Measurements from ENCODE around the gene GJC3.

The GJC3 gene

DNA sequence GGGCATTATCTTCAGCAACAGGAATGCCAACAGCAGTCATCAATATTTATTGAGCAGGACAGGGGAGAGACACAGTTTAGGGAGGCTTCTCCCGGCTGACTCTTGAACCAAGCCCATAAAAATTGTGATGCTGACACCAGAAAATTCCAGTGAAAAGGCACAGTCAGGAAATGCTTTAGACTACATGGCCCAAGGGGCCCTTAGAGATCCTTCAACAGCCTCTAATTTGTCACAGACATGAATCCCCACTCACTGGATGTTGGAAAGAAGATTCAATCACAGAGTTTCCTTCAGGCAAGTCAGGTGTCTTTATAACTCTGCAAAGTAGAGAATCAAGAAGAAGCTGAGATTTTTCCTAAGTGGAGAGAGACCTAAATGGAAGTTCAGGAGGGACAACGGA is 1.2 kb downstream of the GJC3 start:
- ChIA-PET CTCF (interaction anchor here (0.6 kb wide), 2 partner anchors 130 to 194 kb away, joined by 3 read pairs; no protein-coding TSS in a partner anchor), POLR2A (ENCODE audit: low non-redundant PET) (no interaction called here)

DNA sequence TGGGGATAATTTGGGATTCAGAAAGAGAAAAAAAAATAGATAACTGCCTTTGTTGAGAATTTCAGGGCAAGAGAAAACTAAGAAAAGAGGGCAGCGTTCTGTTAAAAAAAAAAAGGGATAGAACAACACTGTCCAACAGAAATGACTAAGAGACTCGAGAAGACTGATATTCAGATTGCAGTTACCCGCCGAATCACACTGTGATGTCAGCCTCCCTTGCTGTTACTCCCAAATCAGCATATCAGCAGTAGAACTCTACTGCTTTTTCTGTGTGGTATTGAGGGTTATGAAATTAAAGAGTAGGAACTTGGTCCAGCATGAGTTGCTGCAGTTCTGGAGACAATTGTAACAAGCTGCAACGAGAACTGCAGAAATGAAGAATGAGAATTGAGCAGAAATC is 1.9 kb downstream of the GJC3 start:
- POLR2A ChIA-PET (ENCODE audit: low non-redundant PET): no interaction called here
- no peak for DNase-seq (ENCODE audit: low spot score)
- TF ChIP-seq, protein P1, sequence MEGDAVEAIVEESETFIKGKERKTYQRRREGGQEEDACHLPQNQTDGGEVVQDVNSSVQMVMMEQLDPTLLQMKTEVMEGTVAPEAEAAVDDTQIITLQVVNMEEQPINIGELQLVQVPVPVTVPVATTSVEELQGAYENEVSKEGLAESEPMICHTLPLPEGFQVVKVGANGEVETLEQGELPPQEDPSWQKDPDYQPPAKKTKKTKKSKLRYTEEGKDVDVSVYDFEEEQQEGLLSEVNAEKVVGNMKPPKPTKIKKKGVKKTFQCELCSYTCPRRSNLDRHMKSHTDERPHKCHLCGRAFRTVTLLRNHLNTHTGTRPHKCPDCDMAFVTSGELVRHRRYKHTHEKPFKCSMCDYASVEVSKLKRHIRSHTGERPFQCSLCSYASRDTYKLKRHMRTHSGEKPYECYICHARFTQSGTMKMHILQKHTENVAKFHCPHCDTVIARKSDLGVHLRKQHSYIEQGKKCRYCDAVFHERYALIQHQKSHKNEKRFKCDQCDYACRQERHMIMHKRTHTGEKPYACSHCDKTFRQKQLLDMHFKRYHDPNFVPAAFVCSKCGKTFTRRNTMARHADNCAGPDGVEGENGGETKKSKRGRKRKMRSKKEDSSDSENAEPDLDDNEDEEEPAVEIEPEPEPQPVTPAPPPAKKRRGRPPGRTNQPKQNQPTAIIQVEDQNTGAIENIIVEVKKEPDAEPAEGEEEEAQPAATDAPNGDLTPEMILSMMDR (conservative IDR thresholded peaks at IDR 0.05; ENCODE audit: low read depth): no peak
- CTCF ChIA-PET: interaction anchor here (0.6 kb wide), 1 partner anchor 28 kb away, joined by 4 read pairs; no protein-coding TSS in a partner anchor
- H3K27ac ChIP-seq: no peak overlapping the region

More for the DNA sequence above, 1.2 kb downstream of the GJC3 start:
- no peak overlapping the region for H3K27ac ChIP-seq
- DNase-seq (ENCODE audit: low spot score): no peak
- TF ChIP-seq, protein P1 (conservative IDR thresholded peaks at IDR 0.05; ENCODE audit: low read depth): no peak

DNA sequence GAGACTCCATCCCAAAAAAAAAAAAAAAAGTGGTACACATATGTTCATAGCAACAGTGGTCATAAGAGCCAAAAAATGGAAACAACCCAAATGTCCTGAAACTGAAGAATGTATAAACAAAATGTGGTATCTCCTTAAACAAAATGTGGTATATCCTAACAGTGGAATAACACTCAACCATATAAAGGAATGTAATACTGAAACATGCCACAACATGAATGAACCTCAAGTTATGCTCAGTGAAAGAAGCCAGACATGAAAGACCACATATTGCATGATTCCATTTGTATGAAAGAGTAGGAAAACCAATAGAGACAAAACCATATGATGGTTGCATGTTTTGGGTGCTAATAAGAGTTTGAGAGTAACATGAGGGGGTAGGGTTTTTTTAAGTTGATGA is 3.1 kb downstream of the GJC3 start:
- ChIA-PET CTCF (no interaction called here), POLR2A (ENCODE audit: low non-redundant PET) (no interaction called here)
- no peak for DNase-seq (ENCODE audit: low spot score)
- TF ChIP-seq, protein P1 (conservative IDR thresholded peaks at IDR 0.05; ENCODE audit: low read depth): no peak
- H3K27ac ChIP-seq: no peak overlapping the region

DNA sequence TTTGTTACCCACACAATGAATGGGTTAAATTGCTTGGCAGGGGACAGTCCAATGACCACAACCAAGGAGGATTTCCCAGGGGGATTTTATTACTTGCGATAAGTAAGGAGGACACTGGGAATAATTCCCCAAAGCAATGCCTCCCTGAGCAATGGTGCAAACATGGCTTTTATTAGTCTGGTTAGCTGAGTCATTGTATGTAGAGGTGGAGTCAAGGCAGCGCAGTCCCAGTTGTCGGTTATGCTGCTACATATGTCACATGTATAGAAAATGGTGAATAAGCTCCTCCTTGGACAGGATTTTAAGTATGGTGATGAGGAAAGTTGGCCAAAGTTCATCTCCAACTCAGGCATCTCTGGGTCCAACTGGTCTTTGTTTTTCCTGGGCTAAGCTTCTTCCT is 6.2 kb downstream of the GJC3 start:
- ChIA-PET CTCF (no interaction called here), POLR2A (ENCODE audit: low non-redundant PET) (no interaction called here)
- no peak for DNase-seq (ENCODE audit: low spot score)
- no peak overlapping the region for H3K27ac ChIP-seq
- TF ChIP-seq, protein P1 (conservative IDR thresholded peaks at IDR 0.05; ENCODE audit: low read depth): no peak

DNA sequence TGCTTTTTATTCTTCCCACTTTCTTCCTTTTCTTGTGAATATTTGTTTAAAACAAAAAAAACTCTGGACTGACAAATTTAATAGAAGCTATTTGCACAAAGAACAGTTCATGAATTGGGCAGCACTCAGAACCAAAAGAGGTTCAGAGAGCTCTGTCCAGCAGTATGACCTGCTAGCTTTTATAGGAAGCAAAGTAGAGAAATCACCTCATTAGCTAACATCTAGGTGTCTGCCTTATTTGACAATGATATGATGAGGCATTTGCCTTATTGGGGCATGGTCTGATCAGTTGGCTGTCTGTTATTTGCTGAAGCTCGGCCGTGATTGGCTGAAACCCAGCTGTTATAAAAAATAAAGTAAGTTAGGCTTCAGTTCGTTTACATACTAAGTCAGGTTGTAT is 9.3 kb downstream of the GJC3 start:
- TF ChIP-seq, protein P1 (conservative IDR thresholded peaks at IDR 0.05; ENCODE audit: low read depth): no peak
- H3K27ac ChIP-seq: no peak overlapping the region
- POLR2A ChIA-PET (ENCODE audit: low non-redundant PET): interaction anchor here (1.2 kb wide), 1 partner anchor 181 kb away, joined by 3 read pairs; the partner anchor contains the start of genes AP4M1 and MCM7
- CTCF ChIA-PET: interaction anchor here (0.6 to 1.1 kb wide), 2 partner anchors 10 to 1738 kb away, joined by 3 read pairs; partner anchors contain the start of gene GJC3
- no peak for DNase-seq (ENCODE audit: low spot score)

DNA sequence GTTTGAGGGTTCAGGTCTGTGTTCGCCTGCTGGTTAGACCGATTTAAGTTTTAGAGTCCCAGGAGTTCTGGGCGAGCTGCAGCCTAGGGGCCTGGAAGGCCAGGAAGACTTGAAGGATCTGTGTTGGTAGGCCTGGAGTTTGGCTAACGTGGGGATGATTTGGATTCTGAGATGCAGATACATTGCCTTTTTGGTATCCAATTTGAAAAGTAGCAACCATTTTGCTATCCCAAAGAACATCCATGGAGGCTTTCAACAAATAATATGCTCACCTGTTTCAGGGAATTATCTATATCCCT is 9.7 kb downstream of the GJC3 start:
- CTCF ChIA-PET: interaction anchor here (0.6 to 1.1 kb wide), 3 partner anchors 10 to 1738 kb away, joined by 3 to 4 read pairs (median 3); partner anchors contain the start of gene GJC3
- POLR2A ChIA-PET (ENCODE audit: low non-redundant PET): interaction anchor here (1.2 kb wide), 1 partner anchor 181 kb away, joined by 3 read pairs; the partner anchor contains the start of genes AP4M1 and MCM7
- peak overlapping the region; percentile 87 for H3K27ac ChIP-seq
- TF ChIP-seq, protein P1 (conservative IDR thresholded peaks at IDR 0.05; ENCODE audit: low read depth): no peak
- no peak for DNase-seq (ENCODE audit: low spot score)
